ENCODE results near the gene ZBTB2. TPM values are rescaled to one million over a fixed set of nuclear protein-coding genes. Genes with fewer than 3 reads are reported as not detected.

The ZBTB2 gene
- total RNA-seq, 4 donors from 2014 or later, result 7.1 to 16.3 (median 11.5) TPM

- intact Hi-C loops (cut with DNase I), result no loop called here
- Histone ChIP-seq H3K27ac (replicated peaks in 1 of 4) (no peak overlapping the region), H3K27me3 (no peaks in the 10 kb centered on the region), H3K4me1 (peaks cover 0 to 13% (median 6%) of the 10 kb centered on the region in 4 donors), H3K36me3 (peaks cover 0 to 13% (median 4%) of the 10 kb centered on the region in 4 donors), H3K4me3 (no peak overlapping the region), H3K9me3 (no peaks in the 10 kb centered on the region)
- TF ChIP-seq POLR2AphosphoS5 (IDR thresholded peaks at IDR 0.05) (no peak), POLR2A (IDR thresholded peaks at IDR 0.05; ENCODE audit: low read depth) (no peak), CTCF (IDR thresholded peaks at IDR 0.05) (no peak), EP300 (IDR thresholded peaks at IDR 0.05) (no peak)
- WGBS, result 87% methylated on average over 15 of the region's 15 CpGs
- DNase-seq (ENCODE audit: extremely low spot score), result no peak
Measured at GRCh38 chr6:151340219-151340978, 51.0 kb downstream of the ZBTB2 start.

GRCh38 chr6:151339369-151339768 is 52.0 kb downstream of the ZBTB2 start:
- no peak overlapping the region for H3K4me3 ChIP-seq
- peaks cover 0 to 13% (median 4%) of the 10 kb centered on the region in 4 donors for H3K36me3 ChIP-seq
- TF ChIP-seq POLR2A (IDR thresholded peaks at IDR 0.05; ENCODE audit: low read depth) (no peak), POLR2AphosphoS5 (IDR thresholded peaks at IDR 0.05) (no peak), EP300 (IDR thresholded peaks at IDR 0.05) (no peak), CTCF (IDR thresholded peaks at IDR 0.05) (no peak)
- intact Hi-C loops (cut with DNase I), result no loop called here
- DNase-seq (ENCODE audit: extremely low spot score), result no peak
- H3K4me1 ChIP-seq, result peaks cover 0 to 17% (median 3%) of the 10 kb centered on the region in 4 donors
- H3K9me3 ChIP-seq, result no peaks in the 10 kb centered on the region
- no peaks in the 10 kb centered on the region for H3K27me3 ChIP-seq
- 76% methylated on average over 4 of the region's 4 CpGs for WGBS
- H3K27ac ChIP-seq (replicated peaks in 1 of 4), result no peak overlapping the region

- intact Hi-C loops (cut with DNase I), result no loop called here
- Histone ChIP-seq H3K4me1 (peaks cover 0 to 17% (median 3%) of the 10 kb centered on the region in 4 donors), H3K4me3 (no peak overlapping the region), H3K27me3 (no peaks in the 10 kb centered on the region), H3K27ac (replicated peaks in 1 of 4) (no peak overlapping the region), H3K9me3 (no peaks in the 10 kb centered on the region), H3K36me3 (peaks cover 0 to 13% (median 4%) of the 10 kb centered on the region in 4 donors)
- WGBS, result 79% methylated on average over 11 of the region's 11 CpGs
- DNase-seq (ENCODE audit: extremely low spot score), result no peak
- TF ChIP-seq EP300 (IDR thresholded peaks at IDR 0.05), result no peak
- TF ChIP-seq POLR2AphosphoS5 (IDR thresholded peaks at IDR 0.05), result no peak
- TF ChIP-seq CTCF (IDR thresholded peaks at IDR 0.05), result no peak
- TF ChIP-seq POLR2A (IDR thresholded peaks at IDR 0.05; ENCODE audit: low read depth), result no peak
Measured at GRCh38 chr6:151338651-151339200, 52.6 kb downstream of the ZBTB2 start.

GRCh38 chr6:151335930-151336329 is 55.4 kb downstream of the ZBTB2 start:
- Histone ChIP-seq H3K27me3 (no peaks in the 10 kb centered on the region), H3K9me3 (no peaks in the 10 kb centered on the region), H3K27ac (replicated peaks in 1 of 4) (no peak overlapping the region), H3K4me1 (peaks cover 0 to 15% (median 5%) of the 10 kb centered on the region in 4 donors), H3K4me3 (no peak overlapping the region), H3K36me3 (peaks cover 0 to 5% (median 0%) of the 10 kb centered on the region in 4 donors)
- intact Hi-C loops (cut with DNase I), result loop anchor here (2.0 kb wide), 1 partner anchor 443 kb away; no protein-coding TSS in a partner anchor
- TF ChIP-seq EP300 (IDR thresholded peaks at IDR 0.05), result no peak
- TF ChIP-seq POLR2A (IDR thresholded peaks at IDR 0.05; ENCODE audit: low read depth), result no peak
- TF ChIP-seq CTCF (IDR thresholded peaks at IDR 0.05), result no peak
- TF ChIP-seq POLR2AphosphoS5 (IDR thresholded peaks at IDR 0.05), result no peak
- DNase-seq (ENCODE audit: extremely low spot score), result no peak

Measured in esophagus muscularis mucosa (tissue), 4 donors.